HG02759 (cell line): ENCODE data around the gene GFRA1.
"Not testable (repeated sequence)": the region's sequence is repeated elsewhere in the genome, so short reads cannot be mapped to it uniquely, and the experiment has no call there.

Source experiments
- ATAC-seq: cut with Tn5 transposase; IDR thresholded peaks from one replicate; pipeline ENCODE4 v1.9.1; 2021; ENCODE audit warnings: mild to moderate bottlenecking, moderate library complexity; ENCODE audit not compliant: unreplicated experiment

The GFRA1 gene

GRCh38 chr10:116043861-116044260, 229.1 kb downstream of the GFRA1 start:
- ATAC-seq, result no peak

GRCh38 chr10:116043304-116043703, 229.7 kb downstream of the GFRA1 start:
- ATAC-seq, result no peak

GRCh38 chr10:116041948-116042347, 231.1 kb downstream of the GFRA1 start:
- ATAC-seq, result no peak

GRCh38 chr10:116039612-116040011, 233.4 kb downstream of the GFRA1 start:
- no peak for ATAC-seq

- ATAC-seq, result no peak
These were observed 234.7 kb downstream of the GFRA1 start for GRCh38 chr10:116038259-116038658.

- ATAC-seq, result not testable (repeated sequence)
These were observed 237.6 kb downstream of the GFRA1 start for GRCh38 chr10:116035406-116035805.

GRCh38 chr10:116030576-116030975, 242.4 kb downstream of the GFRA1 start:
- ATAC-seq, result no peak

- ATAC-seq, result no peak
These were observed 243.2 kb downstream of the GFRA1 start for GRCh38 chr10:116029826-116030225.

- no peak for ATAC-seq
These were observed 245.7 kb downstream of the GFRA1 start for GRCh38 chr10:116027355-116027754.

GRCh38 chr10:116026725-116027124, 246.3 kb downstream of the GFRA1 start:
- ATAC-seq, result no peak

GRCh38 chr10:116026315-116026714, 246.7 kb downstream of the GFRA1 start:
- ATAC-seq, result no peak

- ATAC-seq, result no peak
These were observed 248.6 kb downstream of the GFRA1 start for GRCh38 chr10:116024271-116024878.

- no peak for ATAC-seq
These were observed 255.6 kb downstream of the GFRA1 start for GRCh38 chr10:116017405-116017804.

GRCh38 chr10:116015583-116016333, 257.2 kb downstream of the GFRA1 start:
- ATAC-seq, result no peak

- no peak for ATAC-seq
These were observed 258.0 kb downstream of the GFRA1 start for GRCh38 chr10:116014871-116015582.

GRCh38 chr10:116014326-116014725, 258.7 kb downstream of the GFRA1 start:
- no peak for ATAC-seq

- no peak for ATAC-seq
These were observed 261.1 kb downstream of the GFRA1 start for GRCh38 chr10:116011929-116012328.

- ATAC-seq, result no peak
These were observed 265.6 kb downstream of the GFRA1 start for GRCh38 chr10:116007256-116007891.
